HepG2 (cell line): ENCODE measurements around the gene CNKSR3.

Experiments
- TFAP4 ChIP-seq: sonication (generic); IDR thresholded peaks from 2 replicates; pipeline ENCODE4 v1.6.1; 2016; ENCODE audit warnings: low read depth, borderline replicate concordance
- ZNF530 ChIP-seq: sonication (generic); formaldehyde crosslinking; IDR thresholded peaks from 2 replicates; pipeline ENCODE4 v1.5.0; 2020; ENCODE audit warnings: low read depth, mild to moderate bottlenecking, missing genetic modification reagents

GRCh38 chr6:154501578-154501868 is 9.0 kb downstream of the CNKSR3 start:
- TF ChIP-seq TFAP4 (no peak), ZNF530 (CRISPR knock-in tag) (no peak)
